Measurements from ENCODE around the gene FBXW12. TPM values are rescaled to one million over a fixed set of nuclear protein-coding genes. Genes with fewer than 3 reads are reported as not detected.
"Not testable (repeated sequence)": the region's sequence is repeated elsewhere in the genome, so short reads cannot be mapped to it uniquely, and the experiment has no call there.

The FBXW12 gene
- total RNA-seq: under 1 TPM; 0.11 to 0.16 TPM

- intact Hi-C loops (cut with DNase I, micrococcal nuclease): no loop called here
- Mint-ChIP-seq H3K4me1 (no peaks in the 10 kb centered on the region), H3K27ac (no peak within 1 kb of the TSS), H3K4me3 (no peak within 1 kb of the TSS), H3K27me3 (no peaks in the 10 kb centered on the region), H3K9me3 (ENCODE audit: low read depth) (no peaks in the 10 kb centered on the region), H3K36me3 (ENCODE audit: low read depth) (no peaks in the 10 kb centered on the region)
- no peak for ATAC-seq
- no peak for DNase-seq
- ChIA-PET CTCF (no interaction called here), POLR2A (no interaction called here)
Measured at GRCh38 chr3:48371651-48372376, at the start of gene FBXW12. Gene FBXW12, plus strand, starts transcription at chr3:48372219. Its CDS starts 549 bp downstream, at chr3:48372768.

GRCh38 chr3:48331706-48332435, 40.1 kb upstream of the FBXW12 start:
- ATAC-seq; H3K9me3 Mint-ChIP-seq (ENCODE audit: low read depth); H3K27me3 Mint-ChIP-seq; H3K4me3 Mint-ChIP-seq; H3K4me1 Mint-ChIP-seq; H3K27ac Mint-ChIP-seq; intact Hi-C loops (cut with DNase I, micrococcal nuclease); H3K36me3 Mint-ChIP-seq (ENCODE audit: low read depth); DNase-seq: not testable (repeated sequence)
- ChIA-PET CTCF (interaction anchor here (0.6 kb wide), 1 partner anchor 1459 kb away, joined by 3 read pairs; no protein-coding TSS in a partner anchor), POLR2A (interaction anchor here (0.6 kb wide), 1 partner anchor 32 kb away, joined by 3 read pairs; no protein-coding TSS in a partner anchor)

GRCh38 chr3:48333346-48334245, 38.4 kb upstream of the FBXW12 start, which contains the start of gene SPINK8:
Gene SPINK8, minus strand, starts transcription at chr3:48333661. Its CDS starts 5,320 bp downstream, at chr3:48328341.
- H3K36me3 Mint-ChIP-seq (ENCODE audit: low read depth); POLR2A ChIA-PET; H3K4me3 Mint-ChIP-seq; H3K27me3 Mint-ChIP-seq; ATAC-seq; H3K27ac Mint-ChIP-seq; H3K9me3 Mint-ChIP-seq (ENCODE audit: low read depth); DNase-seq; intact Hi-C loops (cut with DNase I, micrococcal nuclease); H3K4me1 Mint-ChIP-seq: not testable (repeated sequence)
- CTCF ChIA-PET: interaction anchor here (0.6 kb wide), 1 partner anchor 246 kb away, joined by 3 read pairs; no protein-coding TSS in a partner anchor

GRCh38 chr3:48334605-48335004, 37.4 kb upstream of the FBXW12 start:
- POLR2A ChIA-PET: no interaction called here
- no peak overlapping the region for H3K4me3 Mint-ChIP-seq
- CTCF ChIA-PET: no interaction called here
- H3K27ac Mint-ChIP-seq: no peak overlapping the region
- peaks cover 5% of the 10 kb centered on the region for H3K27me3 Mint-ChIP-seq
- DNase-seq (no peak), ATAC-seq (no peak)
- H3K4me1 Mint-ChIP-seq: no peaks in the 10 kb centered on the region
- H3K9me3 Mint-ChIP-seq (ENCODE audit: low read depth): no peaks in the 10 kb centered on the region
- H3K36me3 Mint-ChIP-seq (ENCODE audit: low read depth): no peaks in the 10 kb centered on the region
- intact Hi-C loops (cut with DNase I, micrococcal nuclease): no loop called here

- H3K9me3 Mint-ChIP-seq (ENCODE audit: low read depth); POLR2A ChIA-PET; CTCF ChIA-PET; H3K36me3 Mint-ChIP-seq (ENCODE audit: low read depth); H3K27ac Mint-ChIP-seq; intact Hi-C loops (cut with DNase I, micrococcal nuclease); ATAC-seq; DNase-seq; H3K4me3 Mint-ChIP-seq; H3K4me1 Mint-ChIP-seq; H3K27me3 Mint-ChIP-seq: not testable (repeated sequence)
Measured at GRCh38 chr3:48335286-48335685, 36.7 kb upstream of the FBXW12 start.

GRCh38 chr3:48337536-48337935, 34.5 kb upstream of the FBXW12 start:
- DNase-seq; ATAC-seq; H3K36me3 Mint-ChIP-seq (ENCODE audit: low read depth); H3K9me3 Mint-ChIP-seq (ENCODE audit: low read depth); H3K4me3 Mint-ChIP-seq; CTCF ChIA-PET; POLR2A ChIA-PET; H3K4me1 Mint-ChIP-seq; H3K27ac Mint-ChIP-seq; H3K27me3 Mint-ChIP-seq; intact Hi-C loops (cut with DNase I, micrococcal nuclease): not testable (repeated sequence)

GRCh38 chr3:48338635-48339034, 33.4 kb upstream of the FBXW12 start:
- Mint-ChIP-seq H3K4me1 (no peaks in the 10 kb centered on the region), H3K27me3 (peaks cover 5% of the 10 kb centered on the region), H3K4me3 (no peak overlapping the region), H3K9me3 (ENCODE audit: low read depth) (no peaks in the 10 kb centered on the region), H3K36me3 (ENCODE audit: low read depth) (no peaks in the 10 kb centered on the region), H3K27ac (no peak overlapping the region)
- ChIA-PET CTCF (interaction anchor here (0.6 kb wide), 1 partner anchor 19 kb away, joined by 4 read pairs; no protein-coding TSS in a partner anchor), POLR2A (no interaction called here)
- DNase-seq (no peak), ATAC-seq (no peak)
- intact Hi-C loops (cut with DNase I, micrococcal nuclease): no loop called here

- Mint-ChIP-seq H3K27me3 (no peaks in the 10 kb centered on the region), H3K4me3 (no peak overlapping the region), H3K4me1 (no peaks in the 10 kb centered on the region), H3K36me3 (ENCODE audit: low read depth) (no peaks in the 10 kb centered on the region), H3K9me3 (ENCODE audit: low read depth) (no peaks in the 10 kb centered on the region), H3K27ac (no peak overlapping the region)
- intact Hi-C loops (cut with DNase I, micrococcal nuclease): no loop called here
- ChIA-PET CTCF (interaction anchor here (0.7 kb wide), 1 partner anchor 124 kb away, joined by 3 read pairs; no protein-coding TSS in a partner anchor), POLR2A (no interaction called here)
- ATAC-seq (no peak), DNase-seq (no peak)
Measured at GRCh38 chr3:48343432-48343831, 28.6 kb upstream of the FBXW12 start.

GRCh38 chr3:48344867-48345507, 27.0 kb upstream of the FBXW12 start:
- Mint-ChIP-seq H3K4me3 (no peak overlapping the region), H3K27ac (no peak overlapping the region), H3K36me3 (ENCODE audit: low read depth) (no peaks in the 10 kb centered on the region), H3K27me3 (no peaks in the 10 kb centered on the region), H3K9me3 (ENCODE audit: low read depth) (no peaks in the 10 kb centered on the region), H3K4me1 (no peaks in the 10 kb centered on the region)
- ATAC-seq: no peak
- intact Hi-C loops (cut with DNase I, micrococcal nuclease): no loop called here
- POLR2A ChIA-PET: no interaction called here
- CTCF ChIA-PET: interaction anchor here (0.9 kb wide), 2 partner anchors 56 to 91 kb away, joined by 3 to 4 read pairs; no protein-coding TSS in a partner anchor
- DNase-seq: no peak

- Mint-ChIP-seq H3K4me3 (no peak overlapping the region), H3K4me1 (no peaks in the 10 kb centered on the region), H3K27ac (no peak overlapping the region), H3K27me3 (no peaks in the 10 kb centered on the region), H3K36me3 (ENCODE audit: low read depth) (no peaks in the 10 kb centered on the region), H3K9me3 (ENCODE audit: low read depth) (no peaks in the 10 kb centered on the region)
- ATAC-seq (no peak), DNase-seq (no peak)
- ChIA-PET POLR2A (no interaction called here), CTCF (interaction anchor here (0.7 to 1.7 kb wide), 2 partner anchors 15 to 90 kb away, joined by 3 to 7 read pairs; no protein-coding TSS in a partner anchor)
- intact Hi-C loops (cut with DNase I, micrococcal nuclease): no loop called here
Measured at GRCh38 chr3:48345946-48346572, 26.0 kb upstream of the FBXW12 start.

Data from activated CD4-positive, alpha-beta T cell treated with anti-CD3 and anti-CD28 coated beads for 36 hours (primary cell).